22Rv1 (cell line): Measurements from ENCODE around the gene SERPINA3.

Experiments used
- H3K27ac ChIP-seq: fragments of 450-650 bp; 2 replicates; pipeline ENCODE4 v1.5.1; 2017
- ZFX ChIP-seq: fragments of 450-650 bp; IDR thresholded peaks from 2 replicates; pipeline ENCODE4 v1.6.1; 2017; ENCODE audit warnings: antibody characterized with exemption, borderline replicate concordance
- TF ChIP-seq, protein P1 (sequence below): fragments of 450-650 bp; IDR thresholded peaks from 2 replicates; pipeline ENCODE4 v1.5.1; 2017; ENCODE audit warnings: mild to moderate bottlenecking

The SERPINA3 gene

DNA sequence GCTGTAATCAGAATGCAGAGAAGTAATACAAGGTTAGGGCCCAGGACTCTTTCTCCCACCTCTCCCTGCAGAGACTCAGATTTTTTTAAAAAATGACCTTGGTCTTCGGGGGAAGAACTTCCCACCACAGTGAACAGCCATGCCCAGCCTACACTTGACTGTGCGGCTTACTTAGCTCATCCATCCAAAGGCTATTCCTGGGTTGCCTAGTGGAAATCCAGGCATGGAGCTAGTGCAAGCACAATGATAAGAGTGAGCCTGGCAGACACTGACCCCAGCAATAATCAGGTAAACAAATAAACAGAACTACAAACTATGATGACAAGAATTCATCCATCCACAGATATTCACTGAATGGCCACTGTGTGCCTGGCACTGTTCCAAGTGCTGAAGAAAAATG is 16.3 kb upstream of the SERPINA3 start:
- H3K27ac ChIP-seq: no peak overlapping the region
- TF ChIP-seq, protein P1, sequence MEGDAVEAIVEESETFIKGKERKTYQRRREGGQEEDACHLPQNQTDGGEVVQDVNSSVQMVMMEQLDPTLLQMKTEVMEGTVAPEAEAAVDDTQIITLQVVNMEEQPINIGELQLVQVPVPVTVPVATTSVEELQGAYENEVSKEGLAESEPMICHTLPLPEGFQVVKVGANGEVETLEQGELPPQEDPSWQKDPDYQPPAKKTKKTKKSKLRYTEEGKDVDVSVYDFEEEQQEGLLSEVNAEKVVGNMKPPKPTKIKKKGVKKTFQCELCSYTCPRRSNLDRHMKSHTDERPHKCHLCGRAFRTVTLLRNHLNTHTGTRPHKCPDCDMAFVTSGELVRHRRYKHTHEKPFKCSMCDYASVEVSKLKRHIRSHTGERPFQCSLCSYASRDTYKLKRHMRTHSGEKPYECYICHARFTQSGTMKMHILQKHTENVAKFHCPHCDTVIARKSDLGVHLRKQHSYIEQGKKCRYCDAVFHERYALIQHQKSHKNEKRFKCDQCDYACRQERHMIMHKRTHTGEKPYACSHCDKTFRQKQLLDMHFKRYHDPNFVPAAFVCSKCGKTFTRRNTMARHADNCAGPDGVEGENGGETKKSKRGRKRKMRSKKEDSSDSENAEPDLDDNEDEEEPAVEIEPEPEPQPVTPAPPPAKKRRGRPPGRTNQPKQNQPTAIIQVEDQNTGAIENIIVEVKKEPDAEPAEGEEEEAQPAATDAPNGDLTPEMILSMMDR: no peak
- no peak for TF ChIP-seq ZFX

DNA sequence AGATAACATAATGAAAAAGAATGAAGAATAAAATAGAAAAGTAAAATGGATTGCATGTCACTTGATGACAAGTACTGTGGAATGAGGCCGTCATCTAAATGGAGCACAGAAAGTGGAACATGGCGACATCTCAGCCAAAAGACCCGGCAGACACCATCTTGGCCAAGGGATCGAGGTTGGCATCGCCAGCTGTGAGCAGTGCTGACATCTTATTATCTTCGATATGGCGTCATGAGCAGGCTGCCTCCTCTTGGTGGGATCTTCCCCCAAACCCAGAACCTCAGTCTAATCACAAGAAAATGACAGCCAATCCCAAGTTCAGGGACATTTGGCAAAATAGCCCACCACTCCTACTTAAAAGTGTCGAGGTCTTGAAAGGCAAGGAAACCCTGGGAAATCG is 15.8 kb upstream of the SERPINA3 start:
- no peak overlapping the region for H3K27ac ChIP-seq
- TF ChIP-seq ZFX: no peak
- TF ChIP-seq, protein P1: no peak

DNA sequence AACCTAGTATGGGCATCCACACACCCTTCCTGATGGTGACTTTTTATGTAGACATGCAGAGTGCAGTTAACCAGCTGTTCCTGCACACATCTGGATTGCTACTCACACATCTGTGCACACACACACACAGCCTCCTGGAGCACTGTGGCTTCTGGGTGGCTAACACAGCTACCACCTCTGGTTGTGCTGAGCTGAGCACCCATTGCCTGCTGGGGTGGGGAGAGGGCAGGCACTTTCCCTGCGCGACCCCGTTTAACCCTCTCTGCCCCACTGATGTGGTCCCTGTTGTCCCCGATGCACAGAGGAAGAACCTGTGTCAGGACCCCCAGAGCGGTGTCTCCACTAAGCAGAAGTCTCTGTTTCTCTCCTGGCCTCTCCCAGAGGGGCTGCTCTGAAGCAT is 14.4 kb upstream of the SERPINA3 start:
- no peak overlapping the region for H3K27ac ChIP-seq
- TF ChIP-seq ZFX: no peak
- TF ChIP-seq, protein P1: no peak

DNA sequence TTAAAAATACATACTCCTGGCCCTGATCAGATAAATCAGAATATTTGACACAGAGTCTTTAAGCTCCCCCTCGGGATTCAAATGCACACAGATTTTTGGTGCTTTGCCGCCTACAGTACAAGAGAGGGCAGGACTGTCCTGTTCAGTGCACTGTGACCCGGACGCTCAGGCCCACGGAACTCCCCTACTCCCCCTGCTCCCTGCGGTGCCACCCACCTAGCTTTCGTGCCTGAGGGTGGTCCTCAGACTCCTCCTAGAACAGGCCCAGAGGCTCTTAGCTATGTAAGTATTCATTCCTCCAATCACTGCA is 13.7 kb upstream of the SERPINA3 start:
- TF ChIP-seq, protein P1: no peak
- TF ChIP-seq ZFX: no peak
- H3K27ac ChIP-seq: no peak overlapping the region

DNA sequence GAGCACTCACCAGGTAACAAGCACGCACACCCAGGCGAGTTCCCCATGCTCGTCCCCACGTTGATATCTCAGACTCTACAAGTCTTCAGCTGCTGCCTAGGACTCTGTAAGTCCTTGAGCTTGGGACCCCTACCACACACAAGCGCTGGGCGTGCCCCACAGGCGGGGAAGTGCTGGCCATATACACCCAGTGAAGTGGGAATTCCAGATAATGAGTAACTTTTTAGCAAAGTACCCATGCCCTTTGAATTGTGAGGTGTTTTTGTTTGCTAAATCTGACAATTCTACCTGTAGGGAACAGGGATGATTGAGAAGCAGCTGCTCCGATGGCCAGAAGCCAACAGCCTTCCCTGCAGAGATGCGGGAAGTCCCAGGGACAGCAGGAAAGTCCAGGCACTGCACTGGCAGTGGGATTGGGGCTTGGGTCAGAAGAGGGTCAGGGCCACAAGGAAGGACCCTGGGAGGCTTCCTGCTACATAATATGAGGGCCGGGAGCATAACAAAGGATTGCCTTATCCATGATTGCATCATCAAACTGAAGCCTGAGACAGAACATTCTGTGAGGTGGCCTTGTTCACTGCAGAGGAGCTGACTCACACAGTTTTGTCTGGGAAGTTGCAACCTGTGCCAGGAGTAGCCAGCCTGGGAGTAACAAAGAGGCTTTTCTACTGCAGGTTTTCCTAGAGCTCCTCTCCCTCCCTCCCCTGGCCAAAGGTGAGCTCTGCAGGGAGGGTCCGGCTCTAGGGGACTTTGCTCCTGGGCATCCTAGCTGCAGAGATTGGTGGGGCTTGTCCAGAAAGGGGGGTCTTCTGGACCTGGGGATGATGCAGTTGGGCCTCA is 13.2 kb upstream of the SERPINA3 start:
- TF ChIP-seq, protein P1: no peak
- no peak for TF ChIP-seq ZFX
- H3K27ac ChIP-seq: no peak overlapping the region

DNA sequence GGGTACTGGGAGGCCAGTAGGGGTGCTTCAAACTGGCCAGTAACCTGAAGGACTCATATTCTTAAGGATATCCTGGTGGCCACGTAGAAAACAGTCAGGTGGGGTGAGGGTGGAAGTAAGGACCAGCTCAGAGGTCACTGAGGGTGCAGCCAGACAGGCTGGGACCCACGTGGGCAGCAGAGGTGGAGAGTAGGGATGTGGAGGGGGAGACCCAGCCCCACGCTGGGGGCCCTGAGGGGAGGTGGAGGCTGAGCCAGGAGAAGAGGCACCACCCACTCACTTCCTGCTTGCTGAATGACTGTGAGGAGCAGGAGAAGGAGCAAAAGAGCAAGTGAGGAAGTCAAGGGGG is 12.6 kb upstream of the SERPINA3 start:
- H3K27ac ChIP-seq: no peak overlapping the region
- TF ChIP-seq, protein P1: no peak
- TF ChIP-seq ZFX: no peak

DNA sequence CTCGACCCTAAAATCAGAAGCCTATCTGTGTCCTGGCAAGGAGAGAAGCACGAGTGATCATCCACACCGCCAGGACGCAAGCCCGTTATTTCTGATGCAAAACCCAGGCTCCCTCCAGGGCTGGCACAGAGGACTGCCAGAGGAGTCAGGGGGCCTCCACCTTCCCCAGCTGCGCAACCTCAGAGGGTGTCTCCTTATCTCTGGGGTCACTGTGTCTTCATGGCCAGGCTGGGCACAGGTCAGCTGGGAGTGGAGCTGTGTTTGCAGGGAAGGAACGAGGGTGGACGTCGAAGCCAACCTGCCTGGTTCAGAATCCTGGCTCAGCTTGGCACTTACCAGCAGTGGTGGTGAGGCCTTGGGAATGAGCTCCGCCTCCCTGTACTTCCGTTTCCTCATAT is 12.0 kb upstream of the SERPINA3 start:
- H3K27ac ChIP-seq: no peak overlapping the region

More for the DNA sequence above, 12.0 kb upstream of the SERPINA3 start:
- TF ChIP-seq, protein P1: no peak
- no peak for TF ChIP-seq ZFX
